GM18505 (cell line): ENCODE results near the gene CFAP74.

Experiments used
- ATAC-seq: cut with Tn5 transposase; IDR thresholded peaks from one replicate; pipeline ENCODE4 v1.9.1; 2021; ENCODE audit not compliant: unreplicated experiment
- POLR2A ChIP-seq: IDR thresholded peaks from 4 replicates; pipeline ENCODE4 v1.6.1; 2011; ENCODE audit warnings: borderline replicate concordance; ENCODE audit not compliant: insufficient read depth, insufficient read length; ENCODE audit errors: extremely low read depth

CFAP74 gene

DNA sequence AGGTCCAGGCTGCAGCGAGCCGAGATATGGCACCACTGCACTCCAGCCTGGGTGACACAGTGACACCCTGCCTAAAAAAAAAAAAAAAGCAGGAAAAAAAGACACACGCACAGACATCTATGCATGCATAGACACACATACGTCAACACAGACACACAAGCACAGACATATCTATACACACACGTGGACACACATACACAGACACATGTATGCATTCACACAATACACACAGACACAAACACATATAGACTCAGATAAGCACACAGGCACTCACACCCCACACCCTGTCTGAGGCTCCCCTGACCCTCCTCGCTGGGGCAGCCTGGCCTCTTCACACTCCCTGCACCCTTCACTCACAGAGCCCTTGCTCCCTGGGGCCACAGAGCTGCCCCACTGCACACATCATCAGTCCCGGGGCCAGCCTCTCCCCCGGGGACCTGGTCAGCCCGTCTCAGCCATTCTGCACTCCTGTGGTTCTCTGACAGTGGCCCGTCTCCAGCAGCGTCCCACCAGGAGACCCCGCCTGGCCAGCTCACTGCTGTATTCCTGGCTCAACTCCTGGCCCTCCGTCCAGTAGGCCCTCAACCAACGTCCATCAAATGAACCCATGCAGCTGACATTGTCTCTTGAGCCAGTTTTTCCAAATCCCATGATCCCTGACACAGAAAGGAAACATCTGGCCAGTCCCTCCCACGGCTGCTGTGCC, 42.0 kb upstream of the CFAP74 start:
- ATAC-seq, result no peak
- no peak for TF ChIP-seq POLR2A

- no peak for ATAC-seq
Measured at GRCh38 chr1:2044510-2045319, 41.1 kb upstream of the CFAP74 start.

DNA sequence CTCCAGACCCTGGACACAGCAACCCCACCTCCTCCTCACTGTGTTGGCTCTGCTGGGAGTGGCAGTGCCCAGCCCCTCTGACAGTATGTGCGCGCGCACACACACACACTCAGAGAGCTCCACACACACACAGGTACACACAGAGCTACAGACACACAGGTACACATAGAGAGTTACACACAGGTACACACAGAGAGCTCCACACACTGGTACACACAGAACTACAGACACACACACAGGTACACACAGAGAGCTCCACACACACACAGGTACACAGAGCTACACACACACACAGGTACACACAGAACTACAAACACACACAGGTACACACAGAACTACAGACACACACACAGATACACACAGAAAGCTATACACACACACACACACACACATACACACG, 40.3 kb upstream of the CFAP74 start:
- ATAC-seq, result no peak

More at GRCh38 chr1:2044510-2045319, 41.1 kb upstream of the CFAP74 start:
- no peak for TF ChIP-seq POLR2A

GRCh38 chr1:2042830-2043773, 39.5 kb upstream of the CFAP74 start:
- TF ChIP-seq POLR2A, result no peak
- no peak for ATAC-seq

More for the DNA sequence above, 40.3 kb upstream of the CFAP74 start:
- TF ChIP-seq POLR2A, result no peak

DNA sequence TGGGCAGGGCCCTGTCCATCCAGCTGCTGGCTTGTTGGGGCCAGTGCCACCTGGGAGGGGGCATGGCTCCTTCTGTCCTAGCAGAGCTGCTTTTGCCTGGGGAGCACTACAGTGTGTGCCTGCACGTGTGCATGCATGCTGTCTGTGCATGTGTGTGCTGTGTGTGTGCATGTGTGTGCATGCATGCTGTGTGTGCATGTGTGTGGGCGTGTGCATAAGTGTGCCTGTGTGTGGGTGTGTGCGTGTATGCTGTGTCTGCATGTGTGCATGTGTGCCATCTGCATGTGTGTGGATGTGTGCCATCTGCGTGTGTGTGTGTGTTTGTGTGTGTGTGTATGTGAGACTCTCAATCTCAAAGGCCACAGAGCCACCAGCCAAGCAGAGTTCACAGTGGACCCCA, 38.3 kb upstream of the CFAP74 start:
- no peak for ATAC-seq
- TF ChIP-seq POLR2A, result no peak

GRCh38 chr1:2041305-2041704, 37.7 kb upstream of the CFAP74 start:
- no peak for ATAC-seq
- no peak for TF ChIP-seq POLR2A

DNA sequence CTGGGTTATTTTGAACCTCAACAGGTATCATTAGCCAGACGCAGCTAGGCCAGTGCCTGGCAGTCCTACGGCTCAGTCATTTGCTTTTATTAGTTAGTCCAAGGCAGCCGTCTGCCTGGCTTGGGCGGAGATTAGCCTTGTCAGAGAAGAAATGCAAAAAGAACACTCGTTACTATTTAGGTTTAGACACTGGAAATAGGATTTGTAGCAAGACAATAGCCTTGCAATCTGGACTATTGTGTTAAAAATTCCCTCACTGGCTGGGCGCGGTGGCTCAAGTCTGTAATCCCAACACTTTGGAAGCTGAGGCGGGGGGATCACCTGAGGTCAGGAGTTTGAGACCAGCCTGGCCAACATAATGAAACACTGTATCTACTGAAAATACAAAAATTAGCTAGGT, 35.7 kb upstream of the CFAP74 start:
- ATAC-seq, result no peak
- no peak for TF ChIP-seq POLR2A

DNA sequence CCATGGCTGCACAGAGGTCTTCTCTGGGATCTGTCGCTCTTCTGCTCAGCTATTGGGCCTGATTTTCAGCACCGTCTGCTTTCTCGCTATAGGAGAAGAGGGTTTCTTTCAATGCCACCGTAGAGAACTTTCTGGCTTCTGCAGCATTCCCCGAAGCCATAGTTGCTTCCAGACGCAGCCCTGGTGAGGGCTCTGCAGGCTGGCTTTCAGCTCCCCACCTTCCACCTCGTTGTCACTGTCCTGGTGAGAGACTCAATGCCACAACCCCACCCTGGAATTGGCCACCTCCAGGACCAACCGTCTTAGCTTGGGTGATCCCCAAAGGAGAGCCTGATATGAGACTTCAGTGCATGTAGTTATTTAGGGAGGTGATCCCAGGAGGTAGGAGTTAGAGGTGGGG, 34.6 kb upstream of the CFAP74 start:
- no peak for TF ChIP-seq POLR2A
- no peak for ATAC-seq

GRCh38 chr1:2037314-2037979, 33.9 kb upstream of the CFAP74 start:
- ATAC-seq, result no peak
- no peak for TF ChIP-seq POLR2A

DNA sequence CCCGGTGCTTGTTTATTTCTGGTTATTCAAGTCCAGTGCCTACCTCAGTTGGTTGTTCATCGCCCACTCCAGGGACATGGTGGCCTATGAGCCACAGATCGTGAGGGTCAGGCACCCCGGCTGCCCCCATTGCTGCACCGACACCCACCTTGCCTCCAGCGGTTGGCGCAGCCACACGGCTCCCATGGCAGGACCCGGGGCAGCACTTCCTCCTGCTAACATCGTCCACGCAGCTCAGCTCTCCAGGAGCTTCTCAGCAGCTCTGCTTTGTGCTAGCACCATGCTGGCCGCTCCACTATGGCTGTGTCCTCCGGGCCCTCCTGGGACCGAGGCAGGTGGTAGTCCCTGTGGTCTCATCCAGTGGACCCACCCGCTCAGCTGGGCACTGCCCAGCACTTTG, 32.7 kb upstream of the CFAP74 start:
- no peak for TF ChIP-seq POLR2A
- ATAC-seq, result no peak

DNA sequence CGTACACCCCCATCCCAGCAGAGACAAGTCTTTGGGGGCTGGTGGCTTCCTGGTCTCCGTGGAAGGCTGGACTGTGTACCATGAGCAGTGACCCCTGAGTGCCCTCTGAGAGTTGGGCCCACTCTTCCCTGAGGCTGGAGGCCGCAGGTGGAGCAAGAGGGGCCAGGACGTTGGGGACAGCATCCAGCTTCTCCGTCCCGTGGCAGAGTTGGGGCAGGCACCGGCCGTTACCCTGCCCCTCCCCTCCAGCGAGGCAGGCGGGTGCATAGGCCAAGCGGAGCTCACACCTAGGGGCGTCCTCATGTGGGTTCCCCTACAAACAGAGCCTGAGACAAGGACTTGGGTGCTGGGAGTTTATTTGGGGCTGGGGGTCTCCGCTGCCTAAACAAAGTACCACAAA, 29.6 kb upstream of the CFAP74 start:
- no peak for ATAC-seq
- TF ChIP-seq POLR2A, result no peak

DNA sequence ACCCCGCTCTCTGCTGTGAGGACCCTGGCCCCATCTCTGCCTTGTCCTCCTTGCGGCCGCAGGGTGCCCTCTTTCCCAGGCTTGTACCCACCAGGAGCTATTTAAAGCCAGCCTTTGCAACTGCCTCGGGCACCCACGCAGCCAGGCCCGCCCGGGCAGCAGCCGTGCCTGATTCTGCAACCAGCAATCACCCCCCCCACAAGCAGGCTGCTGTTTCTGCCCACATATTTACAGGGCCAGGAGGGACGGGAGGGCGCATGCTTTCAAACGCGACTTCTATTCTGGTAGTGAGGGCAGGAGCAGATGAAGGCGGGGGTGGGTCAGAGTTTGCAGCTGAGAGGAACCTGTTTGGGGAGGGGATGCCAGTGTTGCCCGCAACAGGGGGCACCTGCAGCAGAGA, 29.2 kb upstream of the CFAP74 start:
- no peak for TF ChIP-seq POLR2A
- no peak for ATAC-seq
